H1 (cell line): Measurements from ENCODE around the gene AGBL1. TPM values are rescaled to one million over a fixed set of nuclear protein-coding genes. Genes with fewer than 3 reads are reported as not detected.

Experiments
- CTCF ChIA-PET: fragments of 300-600 bp; sonication (Branson Sonifier 250); formaldehyde crosslinking; loops from one replicate; lab custom pipeline; 2021; ENCODE audit not compliant: partially characterized antibody; lab: Charles Lee
- POLR2A ChIA-PET: fragments of 300-600 bp; sonication (Branson Sonifier 250); formaldehyde crosslinking; loops from one replicate; lab custom pipeline; 2021; ENCODE audit warnings: inconsistent platforms; ENCODE audit not compliant: partially characterized antibody; lab: Charles Lee
- DNase-seq, 2 experiments: peaks; one replicate each; pipeline versions ENCODE4 v3.0.0 to v3.0.0-alpha.2; 2010 to 2022; ENCODE audit warnings: low spot score in 2 of 2, low read depth in 1 of 2, mixed read lengths in 1 of 2
- FAIRE-seq: peaks from 2 replicates; lab custom pipeline; 2011; peaks lifted over from hg19 to GRCh38; lab: Jason Lieb, UNC
- H2AFZ ChIP-seq: 2 replicates; pipeline ENCODE4 v1.8.1; 2012; ENCODE audit warnings: low read length, inconsistent platforms
- H2AK5ac ChIP-seq: 2 replicates; pipeline ENCODE4 v1.6.1; 2013; ENCODE audit warnings: low read depth, low read length
- H2BK120ac ChIP-seq: replicated peaks from 2 replicates; pipeline ENCODE3; 2013; ENCODE audit warnings: low read depth, low read length, inconsistent platforms
- H2BK12ac ChIP-seq: 2 replicates; pipeline ENCODE4 v1.6.1; 2013; ENCODE audit warnings: low read depth, low read length
- H2BK15ac ChIP-seq: 2 replicates; pipeline ENCODE4 v1.6.1; 2013; ENCODE audit warnings: low read length
- H2BK20ac ChIP-seq: 2 replicates; pipeline ENCODE4 v1.6.1; 2013; ENCODE audit warnings: low read length
- H2BK5ac ChIP-seq: 2 replicates; pipeline ENCODE4 v1.6.1; 2013; ENCODE audit warnings: low read depth, low read length
- H3K14ac ChIP-seq: 2 replicates; pipeline ENCODE4 v1.6.1; 2013; ENCODE audit warnings: inconsistent platforms; ENCODE audit not compliant: insufficient read length
- H3K18ac ChIP-seq: 2 replicates; pipeline ENCODE4 v1.6.1; 2013; ENCODE audit warnings: low read length; ENCODE audit errors: extremely low read depth
- H3K23ac ChIP-seq: 2 replicates; pipeline ENCODE4 v1.6.1; 2013; ENCODE audit warnings: inconsistent platforms; ENCODE audit not compliant: insufficient read length
- H3K23me2 ChIP-seq: 2 replicates; pipeline ENCODE4 v1.6.1; 2013; ENCODE audit warnings: low read depth, low read length
- H3K27ac ChIP-seq: 2 replicates; pipeline ENCODE4 v1.6.1; 2011; ENCODE audit warnings: low read depth, low read length, inconsistent platforms
- H3K27me3 ChIP-seq, 4 experiments: replicated peaks in 1 of 4; 1 replicate in 1 of 4; 2 replicates in 3 of 4; pipeline versions ENCODE4 v1.6.1 to v1.8.1; 2011 to 2013; ENCODE audit warnings: low read length in 3 of 4, mild to moderate bottlenecking in 3 of 4, inconsistent platforms in 2 of 4, mixed read lengths in 2 of 4, moderate library complexity in 1 of 4; ENCODE audit not compliant: control insufficient read depth in 3 of 4, insufficient read depth in 3 of 4; ENCODE audit errors: extremely low read depth in 1 of 4
- H3K36me3 ChIP-seq, 4 experiments: 2 replicates each; pipeline versions ENCODE4 v1.6.1 to v1.8.1; 2011 to 2013; ENCODE audit warnings: mild to moderate bottlenecking in 4 of 4, low read length in 3 of 4, moderate library complexity in 2 of 4, control low read depth in 1 of 4, inconsistent platforms in 1 of 4; ENCODE audit not compliant: insufficient read depth in 4 of 4, control insufficient read depth in 2 of 4
- H3K4ac ChIP-seq: replicated peaks from 2 replicates; pipeline ENCODE3; 2013; ENCODE audit warnings: low read length, low read depth, mixed read lengths, inconsistent platforms; ENCODE audit not compliant: insufficient read length
- H3K4me1 ChIP-seq, 4 experiments: replicated peaks in 1 of 4; 1 replicate in 1 of 4; 2 replicates in 3 of 4; pipeline versions ENCODE4 v1.6.1 to v1.8.1; 2011 to 2013; ENCODE audit warnings: low read length in 3 of 4, inconsistent platforms in 2 of 4, mixed read lengths in 1 of 4; ENCODE audit not compliant: insufficient read depth in 4 of 4, control insufficient read depth in 3 of 4
- H3K4me2 ChIP-seq, 2 experiments: 2 replicates each; pipeline versions ENCODE4 v1.6.1 to v1.8.1; 2011 to 2013; ENCODE audit warnings: low read depth in 2 of 2, low read length in 2 of 2, control low read depth in 1 of 2, inconsistent platforms in 1 of 2, mild to moderate bottlenecking in 1 of 2; ENCODE audit not compliant: insufficient read depth in 1 of 2
- H3K4me3 ChIP-seq, 4 experiments: fragments of 200-600, 300-600 bp in 1 of 4; sonication (generic), shearing (Covaris generic), sonication (Bioruptor Twin) in 1 of 4; 2 replicates each; pipeline versions ENCODE4 v1.5.1 to v1.8.1; 2011 to 2016; ENCODE audit warnings: low read length in 4 of 4, low read depth in 3 of 4, control low read depth in 2 of 4, inconsistent platforms in 2 of 4, mild to moderate bottlenecking in 2 of 4, mixed read lengths in 1 of 4, moderate library complexity in 1 of 4; ENCODE audit not compliant: insufficient read depth in 2 of 4; ENCODE audit errors: extremely low read depth in 1 of 4
- H3K56ac ChIP-seq: replicated peaks from 2 replicates; pipeline ENCODE3; 2013; ENCODE audit warnings: low read depth, mild to moderate bottlenecking, mixed read lengths, low read length, inconsistent platforms; ENCODE audit not compliant: insufficient read length
- H3K79me1 ChIP-seq: 2 replicates; pipeline ENCODE4 v1.6.1; 2013; ENCODE audit warnings: low read depth, low read length, control low read depth
- H3K79me2 ChIP-seq, 2 experiments: 2 replicates each; pipeline versions ENCODE4 v1.6.1 to v1.8.1; 2012 to 2013; ENCODE audit warnings: low read length in 2 of 2, mild to moderate bottlenecking in 2 of 2, inconsistent platforms in 1 of 2; ENCODE audit not compliant: insufficient read depth in 2 of 2, control insufficient read depth in 1 of 2
- H3K9ac ChIP-seq, 4 experiments: replicated peaks in 1 of 4; 1 replicate in 1 of 4; 2 replicates in 3 of 4; pipeline versions ENCODE4 v1.6.1 to v1.8.1; 2011 to 2013; ENCODE audit warnings: low read depth in 3 of 4, low read length in 3 of 4, control low read depth in 2 of 4, mild to moderate bottlenecking in 2 of 4, moderate library complexity in 2 of 4, inconsistent platforms in 1 of 4; ENCODE audit errors: extremely low read depth in 1 of 4
- H3K9me3 ChIP-seq, 2 experiments: 2 replicates each; pipeline versions ENCODE4 v1.6.1 to v1.8.1; 2012 to 2013; ENCODE audit warnings: mild to moderate bottlenecking in 2 of 2, moderate library complexity in 2 of 2, control low read depth in 1 of 2, inconsistent platforms in 1 of 2, low read depth in 1 of 2, low read length in 1 of 2, mixed read lengths in 1 of 2; ENCODE audit not compliant: insufficient read depth in 2 of 2
- H4K20me1 ChIP-seq, 2 experiments: replicated peaks in 1 of 2; 2 replicates each; pipeline versions ENCODE3 to v1.8.1; 2011 to 2013; ENCODE audit warnings: inconsistent platforms in 2 of 2, low read length in 2 of 2, mild to moderate bottlenecking in 1 of 2; ENCODE audit not compliant: insufficient read depth in 2 of 2, control insufficient read depth in 1 of 2
- H4K5ac ChIP-seq: 2 replicates; pipeline ENCODE4 v1.6.1; 2013; ENCODE audit warnings: low read length, low read depth, mixed read lengths, inconsistent platforms; ENCODE audit not compliant: insufficient read length
- H4K8ac ChIP-seq: 2 replicates; pipeline ENCODE4 v1.8.0; 2013; ENCODE audit warnings: mild to moderate bottlenecking, moderate library complexity, low read length, inconsistent platforms; ENCODE audit not compliant: insufficient read depth; ENCODE audit errors: extremely low read depth
- H4K91ac ChIP-seq: replicated peaks from 2 replicates; pipeline ENCODE3; 2013; ENCODE audit warnings: low read length, mixed read lengths, inconsistent platforms; ENCODE audit not compliant: insufficient read length
- ATF2 ChIP-seq: IDR thresholded peaks from 2 replicates; pipeline ENCODE4 v1.6.1; 2012; ENCODE audit warnings: low read length, inconsistent platforms
- BACH1 ChIP-seq: IDR thresholded peaks from 2 replicates; pipeline ENCODE4 v1.6.1; 2012; ENCODE audit warnings: low read length, improper control_type of control experiment
- BCL11A ChIP-seq, 2 experiments: IDR thresholded peaks; one replicate each; pipeline ENCODE4 v1.6.1; 2011; ENCODE audit warnings: low read depth in 2 of 2, low read length in 2 of 2, mild to moderate bottlenecking in 2 of 2
- CHD1 ChIP-seq: IDR thresholded peaks from 2 replicates; pipeline ENCODE4 v1.6.1; 2012; ENCODE audit warnings: low read depth, low read length, improper control_type of control experiment
- EP300 ChIP-seq, 2 experiments: IDR thresholded peaks; 1 replicate in 1 of 2; 2 replicates in 1 of 2; pipeline ENCODE4 v1.6.1; 2011 to 2012; ENCODE audit warnings: low read depth in 2 of 2, low read length in 2 of 2, mild to moderate bottlenecking in 2 of 2, borderline replicate concordance in 1 of 2, inconsistent platforms in 1 of 2, moderate library complexity in 1 of 2
- MAX ChIP-seq: IDR thresholded peaks from 2 replicates; pipeline ENCODE4 v1.6.1; 2012; ENCODE audit warnings: inconsistent platforms
- POLR2AphosphoS5 ChIP-seq: IDR thresholded peaks from 2 replicates; pipeline ENCODE4 v1.6.1; 2011; ENCODE audit warnings: low read depth, low read length
- SIN3A ChIP-seq, 2 experiments: IDR thresholded peaks in 1 of 2; conservative IDR thresholded peaks in 1 of 2; 2 replicates each; pipeline ENCODE4 v1.6.1; 2011 to 2012; ENCODE audit warnings: low read length in 2 of 2, improper control_type of control experiment in 1 of 2, low read depth in 1 of 2, mild to moderate bottlenecking in 1 of 2
- SP1 ChIP-seq: IDR thresholded peaks from 2 replicates; pipeline ENCODE4 v1.6.1; 2011; ENCODE audit warnings: low read depth, low read length
- YY1 ChIP-seq: IDR thresholded peaks from 2 replicates; pipeline ENCODE4 v1.6.1; 2011; ENCODE audit warnings: low read depth, mild to moderate bottlenecking, low read length
- WGBS, 2 experiments: shearing (Covaris generic) in 1 of 2; methylation state at CpG; one replicate each; pipeline versions ENCODE4 v1.1.6 to v1.1.7; 2013 to 2015; ENCODE audit warnings: low lambda C conversion rate in 2 of 2, mixed read lengths in 2 of 2, inconsistent platforms in 1 of 2, low coverage in 1 of 2, missing lambda C conversion rate in 1 of 2; ENCODE audit not compliant: insufficient replicate concordance in 2 of 2, insufficient coverage in 1 of 2, insufficient read length in 1 of 2; ENCODE audit errors: extremely low coverage in 1 of 2, missing lambda C conversion rate in 1 of 2; 5-methylcytosine and 5-hydroxymethylcytosine counted together
- polyA plus RNA-seq, 7 experiments: library from polyadenylated mRNA; depleted of rRNA in 3 of 7; stranded (reverse) in 5 of 7; unstranded in 2 of 7; fragments of >200 nt in 5 of 7; fragments of 200-250 nt in 2 of 7; gene quantifications; 1 replicate in 5 of 7; 2 replicates in 1 of 7; 4 replicates in 1 of 7; pipeline versions ENCODE4 v1.2.1 to v1.2.3, GENCODE V29; 2011 to 2013; ENCODE audit warnings: missing spikeins in 2 of 7, mixed read lengths in 2 of 7
- total RNA-seq: library from RNA; stranded (reverse); fragmentation: NEBNext Ultra II Directional; extraction: Animal tissue kit (Norgen Biotek cat#: 25700); gene quantifications from 2 replicates; pipeline ENCODE4 v1.2.1, GENCODE V29; 2021

The AGBL1 gene
- total and polyA plus RNA-seq, 2 of the 8 experiments (the other 6 are each of a cell fraction or from before 2014, with no cell fraction given): not detected

- no peaks in the 10 kb centered on the region for H3K23me2 ChIP-seq
- H3K27me3 ChIP-seq: no peaks in the 10 kb centered on the region
- no peaks in the 10 kb centered on the region for H3K79me1 ChIP-seq
- H4K5ac ChIP-seq: no peak overlapping the region
- POLR2A ChIA-PET: no interaction called here
- no peak overlapping the region for H4K91ac ChIP-seq
- no peak overlapping the region for H3K4me2 ChIP-seq
- H2BK12ac ChIP-seq: no peak overlapping the region
- no peak overlapping the region for H3K4ac ChIP-seq
- H3K4me3 ChIP-seq: no peak overlapping the region
- H2BK120ac ChIP-seq: no peak overlapping the region
- no peak overlapping the region for H2BK5ac ChIP-seq
- no peak overlapping the region for H3K18ac ChIP-seq
- H3K56ac ChIP-seq: no peak overlapping the region
- 88% methylated on average over 6 of the region's 6 CpGs; no CpG with 5 or more reads in 1 of the 2 experiments for WGBS, 2 experiments
- H2BK15ac ChIP-seq: no peak overlapping the region
- H2BK20ac ChIP-seq: no peak overlapping the region
- no peak overlapping the region for H3K23ac ChIP-seq
- FAIRE-seq (no peak), DNase-seq (no peak)
- H3K4me1 ChIP-seq: no peaks in the 10 kb centered on the region
- no peaks in the 10 kb centered on the region for H3K36me3 ChIP-seq
- H3K14ac ChIP-seq: no peak overlapping the region
- H4K20me1 ChIP-seq: no peaks in the 10 kb centered on the region
- no peaks in the 10 kb centered on the region for H3K9me3 ChIP-seq
- no peak overlapping the region for H4K8ac ChIP-seq
- no peak overlapping the region for H3K27ac ChIP-seq
- H2AFZ ChIP-seq: no peak overlapping the region
- no peaks in the 10 kb centered on the region for H3K79me2 ChIP-seq
- H3K9ac ChIP-seq: no peak overlapping the region
- CTCF ChIA-PET: no interaction called here
- H2AK5ac ChIP-seq: no peak overlapping the region
- TF ChIP-seq POLR2AphosphoS5 (no peak), BACH1 (no peak), SIN3A (conservative IDR thresholded peaks at IDR 0.05 in 1 of 2, IDR thresholded peaks at IDR 0.05 in 1 of 2; ENCODE audit: low read depth in 1 of 2, low read length in 2 of 2) (no peak), CHD1 (no peak), BCL11A (IDR thresholded peaks at IDR 0.05; ENCODE audit: low read depth in 2 of 2, low read length in 2 of 2) (no peak), EP300 (IDR thresholded peaks at IDR 0.05; ENCODE audit: borderline replicate concordance in 1 of 2, low read depth in 2 of 2, low read length in 2 of 2) (no peak), ATF2 (no peak), YY1 (no peak), MAX (no peak), SP1 (no peak)
These were observed 104.2 kb downstream of the AGBL1 start for GRCh38 chr15:86183596-86184491.
